GM21390 (cell line): ENCODE results near the gene TCF4.

Source experiments
- ATAC-seq: cut with Tn5 transposase; IDR thresholded peaks from one replicate; pipeline ENCODE4 v1.9.1; 2021; ENCODE audit not compliant: unreplicated experiment

The TCF4 gene

DNA sequence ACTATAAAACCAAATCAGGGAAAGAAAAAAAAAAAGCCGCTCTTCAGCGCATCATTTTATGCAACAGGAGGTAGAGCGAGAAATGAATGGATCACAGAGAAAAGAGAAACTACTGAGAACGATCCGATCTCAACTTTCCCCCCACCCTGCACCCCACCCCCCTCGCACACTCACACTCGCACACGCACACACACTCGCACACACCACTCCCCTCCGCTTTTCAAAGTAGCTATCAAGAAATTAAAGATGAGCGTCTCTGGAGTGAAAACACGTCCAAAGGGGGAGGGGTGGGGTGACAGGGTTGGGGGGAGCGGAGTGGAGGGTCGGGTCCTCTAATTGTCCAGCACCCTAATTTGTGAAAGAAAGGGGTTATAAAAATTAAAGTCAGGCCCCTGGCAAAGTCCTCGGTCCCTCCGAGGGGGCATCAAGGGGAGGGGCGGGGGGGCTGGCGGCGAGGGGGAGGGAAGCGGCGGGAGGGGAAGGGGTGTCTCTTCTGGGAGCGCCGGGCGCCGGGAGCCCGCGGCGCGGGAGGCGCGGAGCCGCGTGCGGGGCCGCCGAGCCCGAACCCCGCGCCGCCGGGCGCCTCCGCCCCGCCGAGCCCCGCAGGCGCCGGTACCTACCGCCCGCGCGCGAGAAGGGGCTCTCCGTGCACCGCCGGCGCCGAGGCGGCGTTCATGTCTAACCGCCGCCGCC, 428 bp downstream of the TCF4 start:
- no peak for ATAC-seq

DNA sequence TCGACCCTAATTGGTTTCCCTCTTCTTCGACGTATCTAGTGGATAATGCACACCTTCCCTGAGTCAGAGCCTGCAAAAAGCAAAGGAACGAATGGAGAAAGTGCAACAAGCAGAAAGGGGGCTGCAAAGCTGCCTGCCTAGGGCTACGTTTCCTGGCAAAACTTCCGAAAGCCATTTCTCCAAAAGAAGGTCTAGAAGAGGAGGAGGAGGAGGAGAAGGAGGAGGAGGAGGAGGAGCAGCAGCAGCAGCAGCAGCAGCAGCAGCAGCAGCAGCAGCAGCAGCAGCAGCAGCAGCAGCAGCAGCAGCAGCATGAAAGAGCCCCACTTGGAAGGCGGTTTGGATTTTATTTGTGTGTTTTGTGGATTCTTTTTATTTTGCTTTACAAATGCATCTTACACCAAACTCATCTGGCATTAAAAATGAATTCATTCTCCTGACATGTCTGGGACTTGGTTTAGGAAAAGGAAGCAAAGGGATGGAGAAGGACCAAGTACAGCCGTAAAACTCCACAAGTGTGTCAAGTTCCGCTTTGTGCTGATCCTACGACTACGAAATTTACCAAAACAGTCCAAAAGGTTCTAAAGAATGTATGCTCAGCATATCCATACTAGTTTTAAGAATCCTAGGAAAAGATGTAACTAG, 2.0 kb downstream of the TCF4 start:
- ATAC-seq, result no peak

DNA sequence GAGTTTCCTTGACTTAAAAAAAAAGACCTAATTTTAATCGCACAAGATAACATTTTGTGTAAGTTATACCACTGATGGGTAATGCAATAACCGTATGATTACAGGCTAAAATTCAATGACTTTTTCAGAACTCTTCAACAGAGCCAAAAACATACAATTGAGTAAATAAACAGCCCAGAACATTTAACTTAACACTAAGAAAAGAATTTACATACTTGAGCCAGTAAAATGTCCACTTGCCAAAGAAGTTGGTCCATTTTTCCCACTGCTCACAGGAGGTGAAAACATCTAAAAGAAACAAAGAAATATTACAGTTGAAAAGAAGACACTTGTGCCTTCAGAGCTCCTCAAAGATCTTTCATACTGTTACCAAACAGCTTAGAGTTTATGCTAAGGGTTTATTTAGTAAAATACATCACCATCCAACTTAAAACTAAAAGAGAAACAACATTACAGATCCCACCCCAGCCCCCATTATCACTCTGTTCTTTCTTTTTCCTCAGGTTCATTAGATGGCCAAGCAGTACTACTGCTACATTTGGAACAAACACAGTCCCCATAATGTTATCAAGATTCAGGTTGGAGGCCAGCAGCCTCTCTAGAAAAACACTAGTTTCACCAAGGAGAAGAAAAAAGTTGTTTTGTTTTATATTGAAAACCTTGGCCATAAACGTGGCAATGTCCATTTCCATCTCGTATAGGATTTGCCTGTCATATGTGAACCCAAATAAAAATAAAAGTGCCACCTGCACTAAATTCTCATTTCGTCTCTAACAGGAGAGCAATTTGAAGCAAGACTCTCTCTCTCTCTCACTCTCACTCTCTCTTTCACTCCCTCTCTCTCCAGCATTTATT, 2.7 kb downstream of the TCF4 start:
- no peak for ATAC-seq

DNA sequence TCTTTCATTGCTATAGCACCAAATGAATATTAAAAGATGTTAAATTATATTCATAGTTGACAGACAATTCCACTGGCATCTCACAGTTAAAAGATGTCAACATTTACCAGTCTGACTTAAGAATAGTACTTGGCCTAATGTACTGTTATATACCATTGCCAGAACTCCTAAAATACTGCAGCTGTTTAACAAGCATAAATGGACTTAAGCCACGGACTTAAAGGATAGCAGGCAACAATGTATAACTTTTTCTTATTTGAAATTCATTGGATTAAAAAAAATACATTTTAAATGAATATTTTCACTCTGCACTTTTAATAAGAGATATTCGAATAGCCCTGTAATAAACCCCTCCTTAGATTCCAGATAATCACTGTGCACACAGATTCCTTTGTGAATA, 3.8 kb downstream of the TCF4 start:
- ATAC-seq, result no peak

DNA sequence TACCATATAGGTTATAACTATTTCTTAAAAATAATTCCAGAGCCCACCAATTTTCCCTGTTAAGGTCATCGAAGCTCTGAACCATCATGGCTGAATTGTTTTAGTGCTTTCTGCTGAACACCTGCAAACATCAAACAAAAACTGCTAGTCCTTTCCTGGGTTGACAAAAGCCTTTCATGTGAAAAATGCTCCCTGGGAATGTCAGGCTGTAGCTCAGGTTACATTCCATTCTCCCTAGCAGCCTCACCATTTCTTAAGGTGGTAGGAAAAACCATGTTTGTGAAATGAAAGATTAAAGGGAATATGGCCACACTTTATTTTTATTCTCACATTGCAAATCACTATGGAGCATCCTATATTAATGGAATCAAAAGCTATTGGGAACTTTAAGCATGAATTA, 5.7 kb downstream of the TCF4 start:
- ATAC-seq, result no peak

DNA sequence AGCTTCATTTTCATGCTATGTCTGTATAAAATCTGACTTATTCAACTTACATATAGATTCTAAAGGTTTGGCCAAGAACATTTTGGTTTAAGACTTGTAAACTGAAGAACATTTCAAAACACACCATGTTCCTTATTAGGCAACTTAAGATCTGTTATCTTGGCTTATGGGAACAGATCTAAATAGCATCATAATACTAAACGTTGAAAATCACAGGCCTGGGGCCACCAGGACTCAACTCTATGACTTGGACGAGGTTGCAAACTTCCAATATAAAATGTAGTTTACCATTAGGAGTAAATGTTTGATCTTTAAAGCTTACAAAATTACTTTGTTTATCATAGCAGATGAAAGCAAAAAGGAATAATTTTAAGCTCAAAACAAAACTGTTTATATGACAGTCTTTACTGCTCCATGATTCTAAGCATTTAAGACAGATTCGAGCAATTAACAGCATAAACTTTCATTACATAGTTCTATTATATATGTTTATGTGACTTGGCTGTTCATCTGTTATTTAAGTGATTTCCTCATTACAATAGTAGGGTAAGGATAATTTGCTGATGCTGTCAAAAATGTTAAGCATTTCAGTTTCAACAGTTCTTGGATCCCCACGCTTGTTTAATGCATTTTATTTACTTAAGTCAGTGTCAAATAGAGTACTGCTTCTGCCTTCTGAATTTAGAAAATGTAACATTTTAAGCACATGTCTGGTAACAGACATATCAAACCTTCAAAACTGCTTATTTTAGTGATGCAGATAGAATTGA, 8.3 kb downstream of the TCF4 start:
- no peak for ATAC-seq

DNA sequence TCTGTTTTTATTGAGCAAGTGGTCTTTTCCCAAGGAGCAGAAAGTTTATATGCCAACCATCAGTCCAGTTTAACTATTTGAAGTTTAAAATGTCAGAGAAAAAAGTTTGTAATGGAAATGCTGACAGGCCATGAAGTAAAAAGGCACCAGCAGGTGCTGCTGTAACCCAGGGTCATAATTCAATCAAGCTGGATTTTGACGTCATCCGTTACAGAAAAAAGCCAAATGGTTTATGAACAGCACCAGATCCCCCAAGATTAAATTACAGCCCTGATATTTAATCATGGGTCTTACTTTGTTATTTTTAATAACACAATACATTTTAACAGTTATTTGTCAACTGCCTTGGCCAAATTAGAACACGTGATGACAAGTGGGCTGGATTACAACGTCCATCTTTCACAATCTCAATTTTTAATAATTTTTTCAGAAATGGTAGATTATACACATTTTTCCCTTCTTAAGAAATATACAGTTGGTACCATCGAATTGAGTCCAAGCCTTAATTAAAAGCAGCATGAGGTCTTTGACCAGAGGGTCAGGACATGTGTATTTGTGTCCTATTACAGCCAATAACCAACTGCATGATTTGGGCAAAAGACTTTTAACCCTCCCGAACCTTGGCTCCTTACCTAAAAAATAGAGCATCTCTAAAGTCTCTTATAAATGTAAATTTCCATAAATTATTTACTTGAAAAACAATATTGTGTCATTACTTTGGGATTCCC, 10.0 kb downstream of the TCF4 start:
- ATAC-seq, result no peak

DNA sequence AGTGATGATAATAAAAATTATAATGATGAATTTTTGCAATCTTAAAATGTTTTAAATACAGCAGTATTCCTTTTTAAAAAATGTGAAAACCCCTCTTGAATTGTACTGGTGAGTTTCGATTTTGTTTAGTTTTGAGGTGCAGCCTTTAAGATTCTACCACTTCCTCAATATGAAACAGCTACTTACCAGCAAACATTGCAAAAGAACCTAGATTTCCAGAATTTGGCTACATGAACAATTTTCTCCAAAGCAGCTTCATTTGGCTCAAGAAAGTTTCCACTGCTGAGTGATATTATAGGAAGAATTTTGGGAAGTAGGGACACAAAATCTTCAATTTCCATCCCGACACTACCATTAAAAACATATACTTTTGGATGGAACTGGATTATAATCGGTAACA, 12.0 kb downstream of the TCF4 start:
- no peak for ATAC-seq

DNA sequence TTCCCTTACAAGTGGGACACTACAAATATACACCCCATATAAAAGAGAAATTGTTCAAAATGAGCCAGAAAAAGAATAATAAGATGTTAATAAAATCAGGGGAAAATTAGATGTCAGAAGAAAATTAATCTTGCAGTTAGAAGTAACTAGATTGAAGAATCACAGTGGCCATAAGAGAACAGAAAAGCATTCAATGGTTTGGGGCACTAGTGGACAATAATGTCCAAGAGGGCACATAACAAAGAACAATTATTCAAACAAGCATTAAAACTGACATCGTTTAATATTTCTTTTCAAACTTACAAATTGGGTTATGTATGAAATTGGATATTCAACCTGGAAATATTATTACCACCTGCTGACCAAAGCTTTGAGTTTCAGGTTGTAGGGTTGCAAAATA, 12.9 kb downstream of the TCF4 start:
- no peak for ATAC-seq

DNA sequence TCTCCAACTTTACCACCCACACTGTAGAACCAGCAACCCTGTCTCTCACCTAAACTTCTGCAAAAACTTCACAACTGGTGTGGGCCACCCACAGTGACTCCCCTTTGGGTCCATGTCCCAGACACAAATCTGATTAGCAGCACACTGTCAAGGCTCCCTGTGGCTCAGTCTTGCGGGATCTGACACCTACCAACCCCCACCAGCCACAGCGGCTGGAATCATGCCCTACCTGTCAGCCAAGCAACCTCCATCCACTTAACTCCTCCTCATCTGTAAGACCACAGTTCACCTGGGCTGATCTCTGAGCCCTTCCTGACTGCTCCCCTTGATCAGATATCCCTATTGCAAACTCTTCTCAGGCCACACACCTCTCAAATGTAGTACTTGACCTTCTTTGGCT, 14.6 kb downstream of the TCF4 start:
- no peak for ATAC-seq

DNA sequence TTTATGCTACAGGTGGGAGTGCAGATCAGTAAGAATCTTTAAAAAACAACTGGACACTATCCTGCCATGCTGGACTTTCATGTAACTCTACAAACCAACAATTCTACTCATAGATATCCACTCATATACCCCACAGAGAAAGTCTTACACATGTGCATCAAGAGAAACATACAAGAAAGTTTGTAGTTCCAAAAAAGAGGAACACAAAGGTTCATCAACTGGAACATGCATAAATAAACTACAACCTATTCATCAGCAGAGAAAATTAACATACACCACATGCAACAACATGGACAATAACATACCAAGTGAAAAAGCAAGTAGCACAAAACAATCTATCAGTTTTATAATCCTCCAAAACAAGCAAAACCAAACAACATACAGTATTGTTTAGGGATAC, 17.0 kb downstream of the TCF4 start:
- no peak for ATAC-seq

DNA sequence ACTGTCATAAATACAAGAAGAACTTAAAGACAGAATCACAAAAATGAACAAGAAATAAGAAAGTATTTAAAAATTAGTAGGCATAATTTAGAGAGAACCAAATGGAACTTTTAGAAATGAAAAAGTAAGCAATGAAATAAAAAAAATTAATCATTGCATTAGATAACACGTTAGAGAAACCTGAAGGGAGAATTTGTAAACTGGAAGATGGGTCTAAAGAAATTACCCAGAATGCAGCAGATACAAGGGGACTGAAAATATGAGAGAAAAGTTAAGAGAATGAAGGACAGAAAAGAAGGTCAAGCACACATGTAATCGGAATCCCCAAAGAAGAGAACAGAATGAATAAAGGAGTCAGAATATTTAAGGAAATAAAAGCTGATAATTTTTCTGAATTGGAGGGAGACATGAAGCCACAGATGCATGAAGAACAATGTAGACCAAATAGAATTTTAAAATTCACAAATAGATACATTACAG, 21.5 kb downstream of the TCF4 start:
- ATAC-seq, result no peak

DNA sequence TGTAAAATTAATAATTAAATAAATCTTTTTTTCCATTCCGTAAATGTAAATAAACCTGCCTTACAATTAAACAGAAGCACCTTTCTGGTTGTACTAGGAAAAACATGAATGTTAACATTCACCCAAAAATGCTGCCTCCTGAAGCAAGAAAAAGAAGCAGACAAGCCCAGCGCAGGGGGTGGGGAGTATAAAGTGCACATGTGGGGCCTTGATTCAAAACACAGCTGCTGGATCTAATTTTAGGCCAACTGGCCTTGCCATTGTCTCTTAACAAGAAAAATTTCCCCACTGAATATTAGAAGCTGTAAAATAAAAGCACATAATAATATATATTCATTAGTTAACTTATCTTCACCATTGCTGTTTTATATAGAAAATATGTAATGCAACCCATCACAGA, 28.3 kb downstream of the TCF4 start:
- no peak for ATAC-seq

DNA sequence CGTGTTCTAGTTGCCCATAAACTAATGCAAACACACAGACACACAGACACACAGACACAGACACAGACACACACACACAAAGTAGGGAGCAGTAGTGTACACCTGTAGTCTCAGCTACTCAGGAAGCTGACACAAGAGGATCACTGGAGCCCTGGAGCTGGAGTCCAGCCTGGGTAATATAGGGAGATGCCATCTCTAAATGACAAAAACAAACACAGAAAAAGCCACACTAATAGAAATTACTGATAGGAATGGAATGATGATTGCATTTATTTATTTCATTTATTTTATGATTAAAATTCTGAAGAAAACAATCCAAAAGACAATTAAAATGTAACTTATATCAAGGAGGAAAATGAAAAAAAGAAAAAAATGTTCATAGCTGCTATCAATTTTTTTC, 30.8 kb downstream of the TCF4 start:
- no peak for ATAC-seq

DNA sequence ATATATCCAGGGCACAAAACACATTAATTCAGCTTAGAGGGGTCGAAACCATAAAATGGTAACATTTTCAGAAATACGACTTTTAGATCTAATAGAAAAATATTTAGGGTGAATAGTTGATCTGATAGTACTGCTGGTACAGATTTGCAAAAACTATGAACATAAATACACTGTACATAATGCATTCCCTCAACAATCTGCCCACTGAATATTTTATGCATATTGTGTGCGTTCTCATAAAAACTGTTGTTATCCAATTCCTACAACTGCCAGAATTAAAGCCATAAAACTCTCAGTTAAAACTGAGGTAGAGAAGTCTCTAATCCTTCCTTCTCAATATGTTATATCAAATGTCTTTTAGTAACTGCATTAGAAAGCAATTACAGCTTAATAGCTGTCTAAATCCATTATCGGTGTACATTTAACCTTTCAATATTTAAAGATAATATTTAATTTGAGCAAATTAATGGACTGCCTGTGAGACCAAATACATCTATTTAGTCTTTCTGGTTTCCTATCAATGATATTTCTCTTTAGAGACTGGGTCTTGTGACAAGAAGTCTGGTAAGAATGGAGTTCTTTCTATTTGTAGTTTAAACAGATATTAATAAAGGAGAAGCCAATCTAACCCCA, 32.5 kb downstream of the TCF4 start:
- no peak for ATAC-seq

DNA sequence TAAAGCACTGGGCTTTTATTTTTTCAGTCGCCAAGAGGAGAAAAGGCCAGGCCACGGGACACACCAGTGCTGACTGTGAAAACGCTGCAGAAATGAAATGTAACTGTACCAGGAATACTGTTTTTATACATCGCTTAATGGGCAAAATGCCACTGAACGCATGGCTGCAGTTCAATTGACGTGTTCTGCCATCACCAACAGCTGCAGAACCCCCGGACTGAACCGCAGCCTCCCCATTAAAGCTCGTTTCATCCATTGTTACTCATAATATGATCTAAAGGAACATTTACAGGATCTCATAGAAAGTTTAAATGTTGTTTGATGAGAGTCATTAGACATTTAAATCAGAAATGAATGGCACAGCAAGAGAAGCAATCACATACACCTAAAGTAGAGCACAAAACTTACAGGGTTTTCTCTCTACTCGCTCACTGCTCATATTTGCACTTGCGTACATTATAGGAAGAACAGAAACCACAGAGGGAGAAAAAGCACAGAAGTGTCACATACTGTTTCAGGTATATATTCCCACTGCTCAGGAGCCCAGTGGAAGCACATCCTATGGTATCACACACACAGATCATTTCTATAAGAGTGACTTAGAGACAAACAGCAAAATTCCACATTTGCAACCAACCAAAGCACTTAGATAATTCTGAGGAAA, 35.3 kb downstream of the TCF4 start:
- ATAC-seq, result no peak

DNA sequence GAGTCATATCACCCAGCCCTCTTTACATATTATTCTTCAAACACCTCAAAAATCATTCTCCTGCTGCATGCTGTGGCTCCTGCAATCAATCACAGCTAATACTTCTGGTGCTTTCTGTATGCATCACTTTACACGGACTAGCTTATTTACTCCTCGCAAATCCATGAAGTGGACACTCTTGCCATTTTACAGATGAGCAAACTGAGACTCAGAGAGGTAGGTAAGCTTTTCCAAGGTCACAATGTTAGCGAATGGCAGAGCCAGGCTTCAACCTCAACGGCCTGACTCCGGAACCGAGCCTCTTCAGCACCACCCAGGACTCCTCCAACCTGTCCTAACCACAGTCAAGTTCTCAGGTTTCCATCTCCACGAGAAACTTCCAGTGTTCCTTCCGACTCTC, 36.8 kb downstream of the TCF4 start:
- ATAC-seq, result no peak

DNA sequence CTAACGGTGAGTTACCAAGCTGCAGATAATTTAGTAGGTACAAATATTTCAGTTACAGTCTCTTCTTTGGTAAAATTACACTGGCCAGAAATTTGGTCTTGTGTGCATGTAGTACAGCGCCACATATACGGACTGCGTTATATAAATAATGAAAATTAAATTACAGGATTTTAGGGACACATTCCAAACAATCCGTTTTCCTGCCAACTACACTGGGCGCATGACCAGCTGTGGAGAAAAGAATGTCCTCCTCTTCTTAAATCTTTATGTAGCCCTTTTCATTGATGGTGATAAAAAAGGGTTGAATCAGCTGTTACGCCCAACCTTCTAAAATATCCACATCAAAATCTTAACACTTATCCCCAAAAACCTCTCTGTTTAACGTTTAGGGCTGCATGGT, 37.5 kb downstream of the TCF4 start:
- no peak for ATAC-seq

DNA sequence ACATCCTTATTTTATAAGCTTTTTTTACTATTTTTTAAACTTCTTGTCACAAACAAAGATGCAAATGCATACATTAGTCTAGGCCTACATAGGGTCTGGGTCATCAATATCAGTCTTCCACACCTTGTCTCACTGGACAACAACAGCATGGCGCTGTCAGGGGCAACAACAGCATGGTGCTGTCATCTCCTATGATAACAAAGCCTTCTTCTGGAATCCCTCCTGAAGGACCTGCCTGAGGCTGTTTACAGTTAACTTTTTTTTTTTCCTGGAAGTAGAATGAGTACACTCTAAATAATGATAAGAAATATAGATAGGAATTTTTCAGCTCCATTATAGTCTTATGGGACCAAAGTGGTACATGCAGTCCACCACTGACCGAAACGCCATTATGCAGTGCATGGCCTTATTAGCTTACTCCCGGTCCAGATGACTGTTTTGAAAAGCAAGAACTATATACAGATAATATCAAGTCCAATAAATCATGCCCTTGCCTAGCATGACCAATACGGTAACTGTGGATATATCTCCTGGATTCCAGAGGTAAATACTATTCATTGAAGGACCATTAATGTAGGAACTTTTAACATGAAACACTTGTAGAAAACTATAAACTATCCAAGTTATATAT, 38.4 kb downstream of the TCF4 start:
- ATAC-seq, result no peak
